WTC11 (cell line): ENCODE measurements around the gene NR3C1. TPM values are rescaled to one million over a fixed set of nuclear protein-coding genes. Genes with fewer than 3 reads are reported as not detected.
A peak's percentile ranks its signal among the peaks of the same experiment; 100 is the strongest.

ENCODE experiments used
- ATF1 ChIP-seq: sonication (generic); formaldehyde crosslinking; IDR thresholded peaks from 2 replicates; pipeline ENCODE4 v1.8.1; 2023; ENCODE audit warnings: mild to moderate bottlenecking, moderate library complexity, missing genetic modification reagents
- CREB1 ChIP-seq: sonication (generic); formaldehyde crosslinking; IDR thresholded peaks from 2 replicates; pipeline ENCODE4 v1.8.0; 2023; ENCODE audit warnings: mild to moderate bottlenecking, missing genetic modification reagents
- ELF4 ChIP-seq: sonication (generic); formaldehyde crosslinking; IDR thresholded peaks from 2 replicates; pipeline ENCODE4 v1.8.1; 2022; ENCODE audit warnings: low read depth, mild to moderate bottlenecking, moderate library complexity, missing genetic modification reagents
- FOXJ3 ChIP-seq: sonication (generic); formaldehyde crosslinking; IDR thresholded peaks from 2 replicates; pipeline ENCODE4 v1.9.0; 2021; ENCODE audit warnings: missing genetic modification reagents, mild to moderate bottlenecking, borderline replicate concordance
- GRHL2 ChIP-seq: fragments of 250-450 bp; sonication (Bioruptor Pico); IDR thresholded peaks from 2 replicates; pipeline ENCODE4 v1.8.0; 2022; ENCODE audit warnings: mild to moderate bottlenecking, moderate library complexity; ENCODE audit not compliant: insufficient replicate concordance, severe bottlenecking
- JAZF1 ChIP-seq: fragments of 250-450 bp; sonication (Bioruptor Pico); IDR thresholded peaks from 2 replicates; pipeline ENCODE4 v1.9.0; 2021; ENCODE audit warnings: moderate library complexity, mild to moderate bottlenecking, inconsistent platforms
- JUN ChIP-seq: sonication (generic); formaldehyde crosslinking; IDR thresholded peaks from 2 replicates; pipeline ENCODE4 v1.8.0; 2023; ENCODE audit warnings: mild to moderate bottlenecking, missing genetic modification reagents
- KAT7 ChIP-seq: sonication (generic); formaldehyde crosslinking; IDR thresholded peaks from 2 replicates; pipeline ENCODE4 v1.8.1; 2023; ENCODE audit warnings: missing genetic modification reagents, mild to moderate bottlenecking, borderline replicate concordance
- MXD4 ChIP-seq: fragments of 250-450 bp; sonication (Bioruptor Pico); IDR thresholded peaks from 2 replicates; pipeline ENCODE4 v1.8.0; 2021; ENCODE audit warnings: mild to moderate bottlenecking, moderate library complexity, borderline replicate concordance
- NR3C1 ChIP-seq: sonication (generic); formaldehyde crosslinking; conservative IDR thresholded peaks from 2 replicates; pipeline ENCODE4 v1.8.1; 2023; ENCODE audit warnings: low read depth, mild to moderate bottlenecking, missing genetic modification reagents
- SMAD3 ChIP-seq: sonication (generic); formaldehyde crosslinking; IDR thresholded peaks from 2 replicates; pipeline ENCODE4 v1.8.0; 2022; ENCODE audit warnings: missing genetic modification reagents, mild to moderate bottlenecking, borderline replicate concordance
- SP1 ChIP-seq: sonication (generic); formaldehyde crosslinking; conservative IDR thresholded peaks from 2 replicates; pipeline ENCODE4 v1.8.1; 2022; ENCODE audit warnings: missing genetic modification reagents
- TCF7 ChIP-seq: sonication (generic); formaldehyde crosslinking; IDR thresholded peaks from 2 replicates; pipeline ENCODE4 v1.8.0; 2022; ENCODE audit warnings: mild to moderate bottlenecking, low read depth, missing genetic modification reagents, moderate library complexity
- ZBTB21 ChIP-seq: sonication (generic); formaldehyde crosslinking; IDR thresholded peaks from 2 replicates; pipeline ENCODE4 v1.8.1; 2023; ENCODE audit warnings: mild to moderate bottlenecking, missing genetic modification reagents, borderline replicate concordance
- ZNF396 ChIP-seq: fragments of 250-450 bp; sonication (Bioruptor Pico); IDR thresholded peaks from 2 replicates; pipeline ENCODE4 v1.8.0; 2021; ENCODE audit warnings: mild to moderate bottlenecking, moderate library complexity, borderline replicate concordance
- total RNA-seq: library from RNA; stranded (reverse); gene quantifications from 3 replicates; pipeline ENCODE4 v1.2.3, GENCODE V29; 2021
- TF ChIP-seq, protein P1 (sequence below): fragments of 200-600 bp; IDR thresholded peaks from 2 replicates; pipeline ENCODE4 v1.8.0; 2022; ENCODE audit warnings: antibody characterized with exemption
- TF ChIP-seq, protein P2 (sequence below): sonication (generic); formaldehyde crosslinking; IDR thresholded peaks from 2 replicates; pipeline ENCODE4 v1.8.1; 2023; ENCODE audit warnings: mild to moderate bottlenecking, missing genetic modification reagents
- TF ChIP-seq, protein P3 (sequence below): sonication (generic); formaldehyde crosslinking; IDR thresholded peaks from 2 replicates; pipeline ENCODE4 v1.8.0; 2022; ENCODE audit warnings: mild to moderate bottlenecking, missing genetic modification reagents
- TF ChIP-seq, protein P4 (sequence below): sonication (generic); formaldehyde crosslinking; IDR thresholded peaks from 2 replicates; pipeline ENCODE4 v1.8.1; 2023; ENCODE audit warnings: mild to moderate bottlenecking, moderate library complexity, missing genetic modification reagents
- TF ChIP-seq, protein P5 (sequence below): sonication (generic); formaldehyde crosslinking; IDR thresholded peaks from 2 replicates; pipeline ENCODE4 v1.8.0; 2023; ENCODE audit warnings: missing genetic modification reagents, mild to moderate bottlenecking, borderline replicate concordance
- TF ChIP-seq, protein P6 (sequence below): sonication (generic); formaldehyde crosslinking; IDR thresholded peaks from 2 replicates; pipeline ENCODE4 v1.8.0; 2023; ENCODE audit warnings: mild to moderate bottlenecking, missing genetic modification reagents
- TF ChIP-seq, protein P7 (sequence below): sonication (generic); formaldehyde crosslinking; IDR thresholded peaks from 2 replicates; pipeline ENCODE4 v1.8.1; 2022; ENCODE audit warnings: low read depth, mild to moderate bottlenecking, moderate library complexity, missing genetic modification reagents, borderline replicate concordance
- TF ChIP-seq, protein P8 (sequence below): fragments of 250-450 bp; sonication (Bioruptor Pico); IDR thresholded peaks from 2 replicates; pipeline ENCODE4 v1.9.0; 2021; ENCODE audit warnings: mild to moderate bottlenecking

The NR3C1 gene
- total RNA-seq, 1 experiment from 2014 or later: 15.0 TPM

DNA sequence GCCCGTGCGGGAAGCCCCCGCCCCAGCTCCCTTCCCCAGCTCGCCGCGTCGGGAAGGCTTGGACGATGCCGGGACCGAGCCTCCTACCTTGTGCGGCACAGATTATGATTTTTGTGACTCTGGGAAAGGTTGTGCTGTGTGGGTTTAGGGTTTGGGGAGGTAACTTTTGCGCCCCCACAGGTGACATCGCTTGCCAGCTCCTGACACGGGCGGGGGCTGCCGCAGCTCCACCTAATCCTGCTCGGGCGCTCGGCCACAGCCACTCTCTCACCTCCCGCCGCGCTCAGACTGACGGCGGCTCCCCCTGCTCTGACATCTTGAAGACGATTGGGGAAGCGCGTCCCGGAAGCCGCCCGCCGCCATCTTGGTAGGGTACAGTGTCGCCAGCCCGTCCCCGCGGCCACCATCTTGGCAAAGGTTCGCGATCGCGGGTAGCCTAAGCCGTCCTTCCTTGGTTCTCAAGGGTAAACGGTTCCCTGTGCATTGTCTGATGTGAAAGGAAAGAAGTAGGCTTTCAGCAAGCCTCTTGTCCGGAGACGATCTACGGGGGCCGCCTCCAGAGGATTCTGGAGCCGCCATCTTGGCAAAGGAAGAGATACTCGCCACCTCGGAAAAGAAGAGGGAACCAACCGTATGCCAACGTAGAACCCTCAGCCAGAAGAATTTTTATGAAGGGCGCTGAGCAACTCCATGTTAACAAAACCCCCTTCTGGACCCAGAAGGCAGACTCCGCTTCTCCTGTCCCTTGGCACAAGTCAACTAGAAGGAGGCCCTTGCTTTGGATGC, 1.8 kb upstream of the NR3C1 start (continued):
- TF ChIP-seq GRHL2 (CRISPR knock-in tag) (no peak), ATF1 (CRISPR knock-in tag) (no peak), TCF7 (CRISPR knock-in tag) (no peak), FOXJ3 (no peak), JAZF1 (no peak), JUN (no peak), SMAD3 (CRISPR knock-in tag) (no peak), ELF4 (CRISPR knock-in tag) (no peak), ZNF396 (no peak; the same call in none of the 2 replicates), MXD4 (CRISPR knock-in tag) (no peak), NR3C1 (CRISPR knock-in tag) (no peak), SP1 (no peak), CREB1 (CRISPR knock-in tag) (peak; percentile 27; the same call in 1 of the 2 replicates), ZBTB21 (CRISPR knock-in tag) (no peak), KAT7 (CRISPR knock-in tag) (no peak)
- TF ChIP-seq, protein P1, sequence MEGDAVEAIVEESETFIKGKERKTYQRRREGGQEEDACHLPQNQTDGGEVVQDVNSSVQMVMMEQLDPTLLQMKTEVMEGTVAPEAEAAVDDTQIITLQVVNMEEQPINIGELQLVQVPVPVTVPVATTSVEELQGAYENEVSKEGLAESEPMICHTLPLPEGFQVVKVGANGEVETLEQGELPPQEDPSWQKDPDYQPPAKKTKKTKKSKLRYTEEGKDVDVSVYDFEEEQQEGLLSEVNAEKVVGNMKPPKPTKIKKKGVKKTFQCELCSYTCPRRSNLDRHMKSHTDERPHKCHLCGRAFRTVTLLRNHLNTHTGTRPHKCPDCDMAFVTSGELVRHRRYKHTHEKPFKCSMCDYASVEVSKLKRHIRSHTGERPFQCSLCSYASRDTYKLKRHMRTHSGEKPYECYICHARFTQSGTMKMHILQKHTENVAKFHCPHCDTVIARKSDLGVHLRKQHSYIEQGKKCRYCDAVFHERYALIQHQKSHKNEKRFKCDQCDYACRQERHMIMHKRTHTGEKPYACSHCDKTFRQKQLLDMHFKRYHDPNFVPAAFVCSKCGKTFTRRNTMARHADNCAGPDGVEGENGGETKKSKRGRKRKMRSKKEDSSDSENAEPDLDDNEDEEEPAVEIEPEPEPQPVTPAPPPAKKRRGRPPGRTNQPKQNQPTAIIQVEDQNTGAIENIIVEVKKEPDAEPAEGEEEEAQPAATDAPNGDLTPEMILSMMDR: no peak
- TF ChIP-seq, protein P2, sequence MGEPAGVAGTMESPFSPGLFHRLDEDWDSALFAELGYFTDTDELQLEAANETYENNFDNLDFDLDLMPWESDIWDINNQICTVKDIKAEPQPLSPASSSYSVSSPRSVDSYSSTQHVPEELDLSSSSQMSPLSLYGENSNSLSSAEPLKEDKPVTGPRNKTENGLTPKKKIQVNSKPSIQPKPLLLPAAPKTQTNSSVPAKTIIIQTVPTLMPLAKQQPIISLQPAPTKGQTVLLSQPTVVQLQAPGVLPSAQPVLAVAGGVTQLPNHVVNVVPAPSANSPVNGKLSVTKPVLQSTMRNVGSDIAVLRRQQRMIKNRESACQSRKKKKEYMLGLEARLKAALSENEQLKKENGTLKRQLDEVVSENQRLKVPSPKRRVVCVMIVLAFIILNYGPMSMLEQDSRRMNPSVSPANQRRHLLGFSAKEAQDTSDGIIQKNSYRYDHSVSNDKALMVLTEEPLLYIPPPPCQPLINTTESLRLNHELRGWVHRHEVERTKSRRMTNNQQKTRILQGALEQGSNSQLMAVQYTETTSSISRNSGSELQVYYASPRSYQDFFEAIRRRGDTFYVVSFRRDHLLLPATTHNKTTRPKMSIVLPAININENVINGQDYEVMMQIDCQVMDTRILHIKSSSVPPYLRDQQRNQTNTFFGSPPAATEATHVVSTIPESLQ (CRISPR knock-in tag): no peak
- TF ChIP-seq, protein P3, sequence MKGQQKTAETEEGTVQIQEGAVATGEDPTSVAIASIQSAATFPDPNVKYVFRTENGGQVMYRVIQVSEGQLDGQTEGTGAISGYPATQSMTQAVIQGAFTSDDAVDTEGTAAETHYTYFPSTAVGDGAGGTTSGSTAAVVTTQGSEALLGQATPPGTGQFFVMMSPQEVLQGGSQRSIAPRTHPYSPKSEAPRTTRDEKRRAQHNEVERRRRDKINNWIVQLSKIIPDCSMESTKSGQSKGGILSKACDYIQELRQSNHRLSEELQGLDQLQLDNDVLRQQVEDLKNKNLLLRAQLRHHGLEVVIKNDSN (CRISPR knock-in tag): no peak
- TF ChIP-seq, protein P4, sequence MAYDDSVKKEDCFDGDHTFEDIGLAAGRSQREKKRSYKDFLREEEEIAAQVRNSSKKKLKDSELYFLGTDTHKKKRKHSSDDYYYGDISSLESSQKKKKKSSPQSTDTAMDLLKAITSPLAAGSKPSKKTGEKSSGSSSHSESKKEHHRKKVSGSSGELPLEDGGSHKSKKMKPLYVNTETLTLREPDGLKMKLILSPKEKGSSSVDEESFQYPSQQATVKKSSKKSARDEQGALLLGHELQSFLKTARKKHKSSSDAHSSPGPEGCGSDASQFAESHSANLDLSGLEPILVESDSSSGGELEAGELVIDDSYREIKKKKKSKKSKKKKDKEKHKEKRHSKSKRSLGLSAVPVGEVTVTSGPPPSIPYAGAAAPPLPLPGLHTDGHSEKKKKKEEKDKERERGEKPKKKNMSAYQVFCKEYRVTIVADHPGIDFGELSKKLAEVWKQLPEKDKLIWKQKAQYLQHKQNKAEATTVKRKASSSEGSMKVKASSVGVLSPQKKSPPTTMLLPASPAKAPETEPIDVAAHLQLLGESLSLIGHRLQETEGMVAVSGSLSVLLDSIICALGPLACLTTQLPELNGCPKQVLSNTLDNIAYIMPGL (CRISPR knock-in tag): no peak
- TF ChIP-seq, protein P5, sequence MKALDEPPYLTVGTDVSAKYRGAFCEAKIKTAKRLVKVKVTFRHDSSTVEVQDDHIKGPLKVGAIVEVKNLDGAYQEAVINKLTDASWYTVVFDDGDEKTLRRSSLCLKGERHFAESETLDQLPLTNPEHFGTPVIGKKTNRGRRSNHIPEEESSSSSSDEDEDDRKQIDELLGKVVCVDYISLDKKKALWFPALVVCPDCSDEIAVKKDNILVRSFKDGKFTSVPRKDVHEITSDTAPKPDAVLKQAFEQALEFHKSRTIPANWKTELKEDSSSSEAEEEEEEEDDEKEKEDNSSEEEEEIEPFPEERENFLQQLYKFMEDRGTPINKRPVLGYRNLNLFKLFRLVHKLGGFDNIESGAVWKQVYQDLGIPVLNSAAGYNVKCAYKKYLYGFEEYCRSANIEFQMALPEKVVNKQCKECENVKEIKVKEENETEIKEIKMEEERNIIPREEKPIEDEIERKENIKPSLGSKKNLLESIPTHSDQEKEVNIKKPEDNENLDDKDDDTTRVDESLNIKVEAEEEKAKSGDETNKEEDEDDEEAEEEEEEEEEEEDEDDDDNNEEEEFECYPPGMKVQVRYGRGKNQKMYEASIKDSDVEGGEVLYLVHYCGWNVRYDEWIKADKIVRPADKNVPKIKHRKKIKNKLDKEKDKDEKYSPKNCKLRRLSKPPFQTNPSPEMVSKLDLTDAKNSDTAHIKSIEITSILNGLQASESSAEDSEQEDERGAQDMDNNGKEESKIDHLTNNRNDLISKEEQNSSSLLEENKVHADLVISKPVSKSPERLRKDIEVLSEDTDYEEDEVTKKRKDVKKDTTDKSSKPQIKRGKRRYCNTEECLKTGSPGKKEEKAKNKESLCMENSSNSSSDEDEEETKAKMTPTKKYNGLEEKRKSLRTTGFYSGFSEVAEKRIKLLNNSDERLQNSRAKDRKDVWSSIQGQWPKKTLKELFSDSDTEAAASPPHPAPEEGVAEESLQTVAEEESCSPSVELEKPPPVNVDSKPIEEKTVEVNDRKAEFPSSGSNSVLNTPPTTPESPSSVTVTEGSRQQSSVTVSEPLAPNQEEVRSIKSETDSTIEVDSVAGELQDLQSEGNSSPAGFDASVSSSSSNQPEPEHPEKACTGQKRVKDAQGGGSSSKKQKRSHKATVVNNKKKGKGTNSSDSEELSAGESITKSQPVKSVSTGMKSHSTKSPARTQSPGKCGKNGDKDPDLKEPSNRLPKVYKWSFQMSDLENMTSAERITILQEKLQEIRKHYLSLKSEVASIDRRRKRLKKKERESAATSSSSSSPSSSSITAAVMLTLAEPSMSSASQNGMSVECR (CRISPR knock-in tag): peak; percentile 71; the same call in 1 of the 2 replicates
- TF ChIP-seq, protein P6, sequence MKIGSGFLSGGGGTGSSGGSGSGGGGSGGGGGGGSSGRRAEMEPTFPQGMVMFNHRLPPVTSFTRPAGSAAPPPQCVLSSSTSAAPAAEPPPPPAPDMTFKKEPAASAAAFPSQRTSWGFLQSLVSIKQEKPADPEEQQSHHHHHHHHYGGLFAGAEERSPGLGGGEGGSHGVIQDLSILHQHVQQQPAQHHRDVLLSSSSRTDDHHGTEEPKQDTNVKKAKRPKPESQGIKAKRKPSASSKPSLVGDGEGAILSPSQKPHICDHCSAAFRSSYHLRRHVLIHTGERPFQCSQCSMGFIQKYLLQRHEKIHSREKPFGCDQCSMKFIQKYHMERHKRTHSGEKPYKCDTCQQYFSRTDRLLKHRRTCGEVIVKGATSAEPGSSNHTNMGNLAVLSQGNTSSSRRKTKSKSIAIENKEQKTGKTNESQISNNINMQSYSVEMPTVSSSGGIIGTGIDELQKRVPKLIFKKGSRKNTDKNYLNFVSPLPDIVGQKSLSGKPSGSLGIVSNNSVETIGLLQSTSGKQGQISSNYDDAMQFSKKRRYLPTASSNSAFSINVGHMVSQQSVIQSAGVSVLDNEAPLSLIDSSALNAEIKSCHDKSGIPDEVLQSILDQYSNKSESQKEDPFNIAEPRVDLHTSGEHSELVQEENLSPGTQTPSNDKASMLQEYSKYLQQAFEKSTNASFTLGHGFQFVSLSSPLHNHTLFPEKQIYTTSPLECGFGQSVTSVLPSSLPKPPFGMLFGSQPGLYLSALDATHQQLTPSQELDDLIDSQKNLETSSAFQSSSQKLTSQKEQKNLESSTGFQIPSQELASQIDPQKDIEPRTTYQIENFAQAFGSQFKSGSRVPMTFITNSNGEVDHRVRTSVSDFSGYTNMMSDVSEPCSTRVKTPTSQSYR (CRISPR knock-in tag): peak; percentile 59; the same call in 1 of the 2 replicates
- TF ChIP-seq, protein P7, sequence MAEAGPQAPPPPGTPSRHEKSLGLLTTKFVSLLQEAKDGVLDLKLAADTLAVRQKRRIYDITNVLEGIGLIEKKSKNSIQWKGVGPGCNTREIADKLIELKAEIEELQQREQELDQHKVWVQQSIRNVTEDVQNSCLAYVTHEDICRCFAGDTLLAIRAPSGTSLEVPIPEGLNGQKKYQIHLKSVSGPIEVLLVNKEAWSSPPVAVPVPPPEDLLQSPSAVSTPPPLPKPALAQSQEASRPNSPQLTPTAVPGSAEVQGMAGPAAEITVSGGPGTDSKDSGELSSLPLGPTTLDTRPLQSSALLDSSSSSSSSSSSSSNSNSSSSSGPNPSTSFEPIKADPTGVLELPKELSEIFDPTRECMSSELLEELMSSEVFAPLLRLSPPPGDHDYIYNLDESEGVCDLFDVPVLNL: no peak
- TF ChIP-seq, protein P8, sequence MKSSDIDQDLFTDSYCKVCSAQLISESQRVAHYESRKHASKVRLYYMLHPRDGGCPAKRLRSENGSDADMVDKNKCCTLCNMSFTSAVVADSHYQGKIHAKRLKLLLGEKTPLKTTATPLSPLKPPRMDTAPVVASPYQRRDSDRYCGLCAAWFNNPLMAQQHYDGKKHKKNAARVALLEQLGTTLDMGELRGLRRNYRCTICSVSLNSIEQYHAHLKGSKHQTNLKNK (CRISPR knock-in tag): no peak
